Measurements from ENCODE around the gene ESYT1. TPM values are rescaled to one million over a fixed set of nuclear protein-coding genes. Genes with fewer than 3 reads are reported as not detected.

Gene ESYT1
- total RNA-seq (2014; rRNA removed; shearing (Covaris generic)) = 138 and 170 TPM in 2 replicates

DNA sequence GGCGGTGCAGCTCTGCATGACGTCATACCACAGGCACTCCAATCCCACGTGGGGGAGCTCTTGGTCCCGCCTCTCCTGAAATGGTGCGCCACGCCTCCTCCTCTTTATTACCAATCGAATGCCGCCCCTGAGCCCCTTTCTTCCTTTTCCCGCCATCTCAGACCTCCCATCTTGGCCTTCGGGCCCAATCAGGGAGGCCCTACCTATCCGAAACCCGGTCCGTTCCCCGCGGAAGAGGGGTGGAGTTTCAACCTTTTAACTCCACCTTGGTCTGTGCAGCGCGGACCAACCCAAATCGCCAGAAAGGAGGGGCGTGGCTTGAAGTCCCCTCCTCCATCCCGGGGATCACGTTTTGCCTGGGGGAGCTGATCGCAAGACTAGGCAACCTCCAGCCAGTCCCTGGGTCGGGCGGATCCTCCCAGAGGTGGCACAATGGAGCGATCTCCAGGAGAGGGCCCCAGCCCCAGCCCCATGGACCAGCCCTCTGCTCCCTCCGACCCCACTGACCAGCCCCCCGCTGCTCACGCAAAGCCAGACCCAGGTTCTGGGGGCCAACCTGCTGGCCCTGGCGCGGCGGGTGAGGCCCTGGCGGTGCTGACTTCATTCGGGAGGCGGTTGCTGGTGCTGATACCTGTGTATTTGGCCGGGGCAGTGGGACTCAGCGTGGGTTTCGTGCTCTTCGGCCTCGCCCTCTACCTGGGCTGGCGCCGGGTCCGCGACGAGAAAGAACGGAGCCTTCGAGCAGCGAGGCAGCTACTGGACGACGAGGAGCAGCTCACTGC is at the start of gene ESYT1:
ESYT1 (plus strand) TSS at position 380 of the 782 bp plus-strand sequence; CDS start at position 433, 53 bp downstream.
- no peaks in the 10 kb centered on the region for H3K27me3 ChIP-seq (replicated peaks)
- peak within 1 kb of the TSS; percentile 54 for H3K27ac ChIP-seq
- H3K4me1 ChIP-seq (replicated peaks) = peaks cover 19% of the 10 kb centered on the region
- peak; percentile 99 for DNase-seq (ENCODE audit: low read depth in 1 of 2, low spot score in 2 of 2)
- peak within 1 kb of the TSS; percentile 53 for H3K4me3 ChIP-seq
- H3K9me3 ChIP-seq (replicated peaks) = no peaks in the 10 kb centered on the region
- H3K36me3 ChIP-seq = peaks cover 36% of the 10 kb centered on the region

DNA sequence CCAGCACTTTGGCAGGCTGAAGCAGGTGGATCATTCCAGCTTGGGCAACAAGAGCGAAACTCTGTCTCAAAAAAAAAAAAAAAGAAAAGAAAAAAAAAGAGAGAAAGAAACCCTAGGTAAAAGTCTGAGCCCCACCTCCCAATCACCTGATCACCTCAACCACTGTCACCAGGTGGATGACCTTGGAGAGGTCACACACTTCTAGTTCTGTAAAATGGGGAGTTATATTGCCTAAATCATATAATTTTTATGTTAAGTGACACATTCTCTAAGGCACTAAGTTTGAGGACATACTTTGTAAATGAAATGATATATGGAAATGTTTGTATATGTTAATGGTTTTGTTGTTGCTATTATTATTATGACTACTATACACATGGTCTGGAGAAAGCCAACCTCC is 49.6 kb upstream of the ESYT1 start:
- Histone ChIP-seq H3K27me3 (replicated peaks) (peaks cover 6% of the 10 kb centered on the region; the same call in 1 of the 2 replicates), H3K4me1 (replicated peaks) (peaks cover 20% of the 10 kb centered on the region), H3K36me3 (no peaks in the 10 kb centered on the region), H3K27ac (no peak overlapping the region), H3K9me3 (replicated peaks) (no peaks in the 10 kb centered on the region), H3K4me3 (no peak overlapping the region)
- DNase-seq (ENCODE audit: low read depth in 1 of 2, low spot score in 2 of 2) = no peak

DNA sequence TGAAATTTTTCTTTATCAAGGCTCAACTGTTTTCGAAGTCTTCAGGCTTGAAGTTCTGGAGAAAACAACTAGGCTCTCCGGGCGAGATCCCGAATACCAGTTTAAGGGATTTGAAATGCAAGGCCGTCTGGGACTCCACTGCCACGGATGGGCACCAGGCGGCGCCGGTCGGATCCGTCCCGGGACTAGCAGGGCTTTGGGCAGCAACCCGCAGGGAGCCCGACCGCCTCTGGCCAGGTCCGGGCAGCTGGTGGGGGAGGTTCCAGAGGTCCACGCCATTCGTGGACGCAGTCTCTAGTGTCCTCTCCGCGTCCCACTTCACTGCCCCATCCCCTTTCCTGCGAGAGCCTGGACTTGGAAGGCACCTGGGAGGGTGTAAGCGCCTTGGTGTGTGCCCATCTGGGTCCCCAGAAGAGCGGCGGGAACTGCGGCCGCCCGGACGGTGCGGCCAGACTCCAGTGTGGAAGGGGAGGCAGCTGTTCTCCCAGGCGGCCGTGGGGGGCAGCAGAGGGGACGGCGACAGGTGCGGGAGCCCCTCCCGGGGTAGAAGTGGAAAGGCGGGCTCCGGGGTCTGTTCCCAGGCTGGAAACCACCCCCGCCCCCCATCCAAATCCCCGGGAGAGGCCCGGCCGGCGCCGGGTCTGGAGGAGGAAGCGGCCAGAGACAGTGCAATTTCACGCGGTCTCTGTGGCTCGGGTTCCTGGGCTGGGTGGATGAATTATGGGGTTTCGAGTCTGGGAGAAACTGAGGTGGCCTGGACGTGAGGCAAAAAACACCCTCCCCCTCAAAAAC is 48.9 kb upstream of the ESYT1 start:
- Histone ChIP-seq H3K4me3 (peak overlapping the region; percentile 41), H3K27ac (no peak overlapping the region), H3K27me3 (replicated peaks) (peaks cover 10% of the 10 kb centered on the region; the same call in 1 of the 2 replicates), H3K36me3 (no peaks in the 10 kb centered on the region), H3K4me1 (replicated peaks) (peaks cover 20% of the 10 kb centered on the region), H3K9me3 (replicated peaks) (no peaks in the 10 kb centered on the region)
- peak; percentile 87 for DNase-seq (ENCODE audit: low read depth in 1 of 2, low spot score in 2 of 2)

- Histone ChIP-seq H3K9me3 (replicated peaks) (no peaks in the 10 kb centered on the region), H3K27me3 (replicated peaks) (peaks cover 10% of the 10 kb centered on the region; the same call in 1 of the 2 replicates), H3K4me3 (peak within 1 kb of the TSS; percentile 41), H3K4me1 (replicated peaks) (peaks cover 20% of the 10 kb centered on the region), H3K36me3 (no peaks in the 10 kb centered on the region), H3K27ac (no peak within 1 kb of the TSS)
- peak; percentile 79 to 83 for DNase-seq (ENCODE audit: low read depth in 1 of 2, low spot score in 2 of 2)
Observed at GRCh38 chr12:56079723-56080555, 48.1 kb upstream of the ESYT1 start, which contains the start of gene ERBB3. Gene ERBB3 (plus strand): TSS chr12:56080165. CDS start chr12:56080301, 136 bp downstream.

GRCh38 chr12:56080556-56081138 is 47.4 kb upstream of the ESYT1 start:
- no peak for DNase-seq (ENCODE audit: low read depth in 1 of 2, low spot score in 2 of 2)
- Histone ChIP-seq H3K27me3 (replicated peaks) (peaks cover 10% of the 10 kb centered on the region; the same call in 1 of the 2 replicates), H3K36me3 (no peaks in the 10 kb centered on the region), H3K4me3 (peak overlapping the region; percentile 41; the same call in 1 of the 2 replicates), H3K9me3 (replicated peaks) (no peaks in the 10 kb centered on the region), H3K4me1 (replicated peaks) (peaks cover 20% of the 10 kb centered on the region), H3K27ac (no peak overlapping the region)

GRCh38 chr12:56081393-56082347 is 46.4 kb upstream of the ESYT1 start:
- no peak for DNase-seq (ENCODE audit: low read depth in 1 of 2, low spot score in 2 of 2)
- H3K4me3 ChIP-seq = no peak overlapping the region
- no peaks in the 10 kb centered on the region for H3K36me3 ChIP-seq
- H3K4me1 ChIP-seq (replicated peaks) = peaks cover 20% of the 10 kb centered on the region
- H3K9me3 ChIP-seq (replicated peaks) = no peaks in the 10 kb centered on the region
- H3K27me3 ChIP-seq (replicated peaks) = peaks cover 10% of the 10 kb centered on the region; the same call in 1 of the 2 replicates
- no peak overlapping the region for H3K27ac ChIP-seq

DNA sequence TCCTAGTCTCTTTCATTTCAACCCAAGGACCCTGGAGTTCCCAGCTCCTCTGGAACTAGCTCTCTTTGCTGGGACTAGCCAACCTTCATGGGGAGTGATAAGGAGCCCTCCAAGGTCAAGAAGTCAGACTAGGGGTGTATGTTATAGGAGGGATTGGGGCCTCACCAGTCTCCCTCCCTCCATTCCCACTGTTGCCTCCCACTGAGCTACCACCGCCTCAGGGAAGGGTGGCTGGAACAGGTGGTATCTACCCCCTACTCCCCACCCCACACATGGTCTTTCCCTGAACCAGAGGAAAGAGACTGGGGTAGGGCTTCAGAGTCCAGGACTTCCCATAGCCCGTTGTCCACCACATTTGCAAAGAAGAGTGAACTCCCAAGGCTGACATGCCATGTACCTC is 45.7 kb upstream of the ESYT1 start:
- Histone ChIP-seq H3K9me3 (replicated peaks) (no peaks in the 10 kb centered on the region), H3K4me1 (replicated peaks) (peaks cover 20% of the 10 kb centered on the region), H3K4me3 (no peak overlapping the region), H3K27me3 (replicated peaks) (peaks cover 10% of the 10 kb centered on the region; the same call in 1 of the 2 replicates), H3K27ac (no peak overlapping the region), H3K36me3 (no peaks in the 10 kb centered on the region)
- DNase-seq (ENCODE audit: low read depth in 1 of 2, low spot score in 2 of 2) = no peak

- peaks cover 20% of the 10 kb centered on the region for H3K4me1 ChIP-seq (replicated peaks)
- H3K27me3 ChIP-seq (replicated peaks) = peaks cover 10% of the 10 kb centered on the region; the same call in 1 of the 2 replicates
- no peaks in the 10 kb centered on the region for H3K36me3 ChIP-seq
- H3K27ac ChIP-seq = no peak overlapping the region
- H3K9me3 ChIP-seq (replicated peaks) = no peaks in the 10 kb centered on the region
- H3K4me3 ChIP-seq = no peak overlapping the region
- no peak for DNase-seq (ENCODE audit: low read depth in 1 of 2, low spot score in 2 of 2)
Observed at GRCh38 chr12:56082967-56083366, 45.1 kb upstream of the ESYT1 start.

DNA sequence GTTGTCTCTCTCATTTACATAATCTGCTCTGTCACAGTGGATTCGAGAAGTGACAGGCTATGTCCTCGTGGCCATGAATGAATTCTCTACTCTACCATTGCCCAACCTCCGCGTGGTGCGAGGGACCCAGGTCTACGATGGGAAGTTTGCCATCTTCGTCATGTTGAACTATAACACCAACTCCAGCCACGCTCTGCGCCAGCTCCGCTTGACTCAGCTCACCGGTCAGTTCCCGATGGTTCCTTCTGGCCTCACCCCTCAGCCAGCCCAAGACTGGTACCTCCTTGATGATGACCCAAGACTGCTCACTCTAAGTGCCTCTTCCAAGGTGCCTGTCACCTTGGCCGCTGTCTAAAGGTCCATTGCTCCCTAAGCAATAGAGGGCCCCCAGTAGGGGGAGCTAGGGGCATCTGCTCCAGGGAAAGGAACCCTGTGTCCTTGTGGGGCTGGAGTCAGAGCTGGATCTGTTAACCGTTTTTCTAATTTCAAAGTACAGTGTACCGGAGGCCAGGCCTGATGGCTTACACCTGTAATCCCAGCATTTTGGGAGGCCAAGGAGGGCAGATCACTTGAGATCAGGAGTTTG is 43.0 kb upstream of the ESYT1 start:
- peaks cover 10% of the 10 kb centered on the region; the same call in 1 of the 2 replicates for H3K27me3 ChIP-seq (replicated peaks)
- no peaks in the 10 kb centered on the region for H3K36me3 ChIP-seq
- no peak for DNase-seq (ENCODE audit: low read depth in 1 of 2, low spot score in 2 of 2)
- H3K9me3 ChIP-seq (replicated peaks) = no peaks in the 10 kb centered on the region
- H3K4me3 ChIP-seq = no peak overlapping the region
- peaks cover 6% of the 10 kb centered on the region for H3K4me1 ChIP-seq (replicated peaks)
- H3K27ac ChIP-seq = no peak overlapping the region

GRCh38 chr12:56086096-56086495 is 42.0 kb upstream of the ESYT1 start:
- no peak for DNase-seq (ENCODE audit: low read depth in 1 of 2, low spot score in 2 of 2)
- no peaks in the 10 kb centered on the region for H3K4me1 ChIP-seq (replicated peaks)
- H3K27ac ChIP-seq = no peak overlapping the region
- no peaks in the 10 kb centered on the region for H3K9me3 ChIP-seq (replicated peaks)
- no peak overlapping the region for H3K4me3 ChIP-seq
- no peaks in the 10 kb centered on the region for H3K36me3 ChIP-seq
- peaks cover 10% of the 10 kb centered on the region; the same call in 1 of the 2 replicates for H3K27me3 ChIP-seq (replicated peaks)

- H3K4me1 ChIP-seq (replicated peaks) = no peaks in the 10 kb centered on the region
- DNase-seq (ENCODE audit: low read depth in 1 of 2, low spot score in 2 of 2) = no peak
- H3K27me3 ChIP-seq (replicated peaks) = peaks cover 10% of the 10 kb centered on the region; the same call in 1 of the 2 replicates
- H3K27ac ChIP-seq = no peak overlapping the region
- H3K4me3 ChIP-seq = no peak overlapping the region
- no peaks in the 10 kb centered on the region for H3K36me3 ChIP-seq
- H3K9me3 ChIP-seq (replicated peaks) = no peaks in the 10 kb centered on the region
Observed at GRCh38 chr12:56086608-56087007, 41.5 kb upstream of the ESYT1 start.

- DNase-seq (ENCODE audit: low read depth in 1 of 2, low spot score in 2 of 2) = no peak
- Histone ChIP-seq H3K36me3 (no peaks in the 10 kb centered on the region), H3K4me3 (no peak overlapping the region), H3K27ac (no peak overlapping the region), H3K27me3 (replicated peaks) (peaks cover 10% of the 10 kb centered on the region; the same call in 1 of the 2 replicates), H3K4me1 (replicated peaks) (no peaks in the 10 kb centered on the region), H3K9me3 (replicated peaks) (no peaks in the 10 kb centered on the region)
Observed at GRCh38 chr12:56087220-56087619, 40.8 kb upstream of the ESYT1 start.

Measured in SJSA1 (cell line).